Neural crest cell (in vitro differentiated cells): ENCODE measurements around the gene LIPT1. TPM values are rescaled to one million over a fixed set of nuclear protein-coding genes. Genes with fewer than 3 reads are reported as not detected.
A peak's percentile ranks its signal among the peaks of the same experiment; 100 is the strongest.

Experiments used
- DNase-seq: peaks from one replicate; pipeline ENCODE4 v3.0.0; 2021; ENCODE audit warnings: low read depth, mixed read lengths, low spot score
- H3K27ac Mint-ChIP-seq: one replicate; pipeline ENCODE4 v1.8.0; 2021; ENCODE audit warnings: mild to moderate bottlenecking, mixed read lengths; ENCODE audit not compliant: unreplicated experiment
- H3K27me3 Mint-ChIP-seq: 2 replicates; pipeline ENCODE4 v1.8.0; 2021; ENCODE audit warnings: low read depth, mild to moderate bottlenecking, mixed read lengths
- H3K36me3 Mint-ChIP-seq: 2 replicates; pipeline ENCODE4 v1.8.0; 2021; ENCODE audit warnings: low read depth, mild to moderate bottlenecking, mixed read lengths
- H3K4me1 Mint-ChIP-seq: 2 replicates; pipeline ENCODE4 v1.8.0; 2021; ENCODE audit warnings: mixed read lengths
- H3K4me3 Mint-ChIP-seq: one replicate; pipeline ENCODE4 v1.8.0; 2021; ENCODE audit warnings: mild to moderate bottlenecking, mixed read lengths
- H3K9me3 Mint-ChIP-seq: 2 replicates; pipeline ENCODE4 v1.8.0; 2021; ENCODE audit warnings: mixed read lengths
- CTCF ChIP-seq: fragments of 200-600 bp; sonication (generic); conservative IDR thresholded peaks from 2 replicates; pipeline ENCODE4 v1.5.0; 2021; ENCODE audit warnings: antibody characterized with exemption, mild to moderate bottlenecking
- total RNA-seq: library from RNA; stranded (reverse); gene quantifications from 2 replicates; pipeline ENCODE4 v1.2.1, GENCODE V29; 2021

LIPT1 gene
- total RNA-seq, 1 donor from 2014 or later = 6.8 TPM

- Mint-ChIP-seq H3K36me3 (no peaks in the 10 kb centered on the region), H3K4me1 (peaks cover 26% of the 10 kb centered on the region), H3K27me3 (no peaks in the 10 kb centered on the region), H3K9me3 (no peaks in the 10 kb centered on the region), H3K4me3 (peak within 1 kb of the TSS; percentile 99), H3K27ac (peak within 1 kb of the TSS; percentile 97)
- no peak for TF ChIP-seq CTCF
- DNase-seq = peak; percentile 90
These were observed 26.2 kb downstream of the LIPT1 start, which contains the start of the genes MITD1 and MRPL30 for GRCh38 chr2:99180755-99181623. Gene MITD1 (minus strand): TSS chr2:99181058. CDS start chr2:99180981, 77 bp downstream. Gene MRPL30 (plus strand): TSS chr2:99181184. CDS start chr2:99186204, 5,020 bp downstream.

GRCh38 chr2:99181624-99182000, 26.8 kb downstream of the LIPT1 start:
- H3K27ac Mint-ChIP-seq = peak overlapping the region; percentile 94
- no peaks in the 10 kb centered on the region for H3K36me3 Mint-ChIP-seq
- peak overlapping the region; percentile 99 for H3K4me3 Mint-ChIP-seq
- H3K9me3 Mint-ChIP-seq = no peaks in the 10 kb centered on the region
- no peak for TF ChIP-seq CTCF
- no peaks in the 10 kb centered on the region for H3K27me3 Mint-ChIP-seq
- DNase-seq = no peak
- H3K4me1 Mint-ChIP-seq = peaks cover 26% of the 10 kb centered on the region

GRCh38 chr2:99183025-99183424, 28.3 kb downstream of the LIPT1 start:
- no peak for TF ChIP-seq CTCF
- no peak overlapping the region for H3K27ac Mint-ChIP-seq
- peak overlapping the region; percentile 47 for H3K4me3 Mint-ChIP-seq
- DNase-seq = no peak
- H3K4me1 Mint-ChIP-seq = peaks cover 26% of the 10 kb centered on the region
- H3K9me3 Mint-ChIP-seq = no peaks in the 10 kb centered on the region
- H3K27me3 Mint-ChIP-seq = no peaks in the 10 kb centered on the region
- peaks cover 2% of the 10 kb centered on the region for H3K36me3 Mint-ChIP-seq

- Mint-ChIP-seq H3K4me1 (peaks cover 20% of the 10 kb centered on the region), H3K9me3 (no peaks in the 10 kb centered on the region)
- no peak for DNase-seq
These were observed 30.0 kb downstream of the LIPT1 start for GRCh38 chr2:99184811-99185210.

GRCh38 chr2:99187011-99187410, 32.2 kb downstream of the LIPT1 start:
- Mint-ChIP-seq H3K9me3 (peaks cover 3% of the 10 kb centered on the region), H3K27me3 (no peaks in the 10 kb centered on the region), H3K36me3 (peaks cover 22% of the 10 kb centered on the region), H3K4me1 (peaks cover 6% of the 10 kb centered on the region), H3K27ac (no peak overlapping the region), H3K4me3 (no peak overlapping the region)
- DNase-seq = no peak
- no peak for TF ChIP-seq CTCF

More at GRCh38 chr2:99184811-99185210, 30.0 kb downstream of the LIPT1 start:
- no peak for TF ChIP-seq CTCF
- H3K4me3 Mint-ChIP-seq = no peak overlapping the region
- H3K27ac Mint-ChIP-seq = no peak overlapping the region
- H3K27me3 Mint-ChIP-seq = no peaks in the 10 kb centered on the region
- H3K36me3 Mint-ChIP-seq = peaks cover 9% of the 10 kb centered on the region
